Pancreas (tissue), 10 donors: Measurements from ENCODE around the gene ZNF33A. TPM values are rescaled to one million over a fixed set of nuclear protein-coding genes. Genes with fewer than 3 reads are reported as not detected.

Source experiments
- ATAC-seq, 4 donors: fragments of 200-7000 bp; cut with Tn5 transposase; one replicate each; pipeline versions ENCODE4 v1.8.0 to v1.9.1; 2020; ENCODE audit warnings: mild to moderate bottlenecking in 4 of 4, moderate library complexity in 4 of 4
- DNase-seq, 6 donors: peaks; one replicate each; pipeline ENCODE4 v3.0.0-alpha.2; 2020
- FAIRE-seq: peaks from 2 replicates; lab custom pipeline; 2012; peaks lifted over from hg19 to GRCh38; lab: Jason Lieb, UNC
- H3K27ac ChIP-seq, 4 donors: fragments of 200-600 bp; sonication (generic); 1 replicate in 3 of 4; 2 replicates in 1 of 4; pipeline versions ENCODE4 v1.5.0 to v1.8.0; 2020
- H3K27me3 ChIP-seq, 4 donors: fragments of 200-600 bp; one replicate each; pipeline ENCODE4 v1.8.0; 2021
- H3K36me3 ChIP-seq, 3 donors: fragments of 200-600 bp; sonication (generic) in 1 of 3; one replicate each; pipeline versions ENCODE4 v1.5.0 to v1.8.0; 2020 to 2021
- H3K4me1 ChIP-seq, 3 donors: fragments of 200-600 bp; one replicate each; pipeline ENCODE4 v1.8.0; 2021
- H3K4me3 ChIP-seq, 4 donors: fragments of 200-600 bp; sonication (generic) in 2 of 4; one replicate each; pipeline versions ENCODE4 v1.5.0 to v1.8.0; 2020 to 2021
- H3K9me3 ChIP-seq, 4 donors: fragments of 200-600 bp; one replicate each; pipeline ENCODE4 v1.8.0; 2021
- CTCF ChIP-seq, 4 donors: fragments of 200-600 bp; sonication (generic) in 3 of 4; IDR thresholded peaks; one replicate each; pipeline versions ENCODE4 v1.5.0 to v1.8.0; 2021; ENCODE audit warnings: antibody characterized with exemption in 4 of 4
- WGBS, 2 donors: extraction: QIAGEN DNeasy Blood & Tissue Kit; methylation state at CpG; one replicate each; pipeline ENCODE4 v1.1.7; 2013; 5-methylcytosine and 5-hydroxymethylcytosine counted together
- intact Hi-C, 3 donors: fragments of 100-400 bp; cut with DNase I; formaldehyde crosslinking; loops; one replicate each; pipeline versions ENCODE4 v1.11.1 to v1.14.2; 2022
- polyA plus RNA-seq, 2 donors: library from polyadenylated mRNA; stranded (reverse); fragments of 200-250 nt; gene quantifications; one replicate each; pipeline ENCODE4 v1.2.3, GENCODE V29; 2013
- total RNA-seq, 6 donors: library from RNA; stranded (reverse); fragmentation: NEBNext Ultra II Directional in 4 of 6; extraction: Animal tissue kit (Norgen Biotek cat#: 25700) in 4 of 6; gene quantifications; one replicate each; pipeline versions ENCODE4 v1.2.1 to v1.2.4, GENCODE V29; 2021 to 2023
- donor health status: healthy with polysubstance abuse.
- donor health status: DM: no; HTN: no; CAD: no; lungs with moderate emphysema.
- donor health status: DM: no; HTN: no; CAD: no.
- donor health status: control.
- donor health status: control.
- donor health status: Bipolar disorder and iron deficiency.
- donor health status: DM: yes; HTN: yes; CAD: no.
- donor health status: DM: no; HTN: no; CAD: no.
- donor health status: DM: no; HTN: no; CAD: no.
- donor health status: DM: yes; HTN: yes; CAD: no.

The ZNF33A gene
- total and polyA plus RNA-seq, 8 donors: 9.7 to 32.1 (median 19.0) TPM

GRCh38 chr10:38043516-38043915, 33.0 kb downstream of the ZNF33A start:
- FAIRE-seq (no peak), ATAC-seq (no peak), DNase-seq (no peak)
- Histone ChIP-seq H3K4me3 (no peak overlapping the region), H3K27ac (no peak overlapping the region), H3K4me1 (no peaks in the 10 kb centered on the region), H3K27me3 (no peaks in the 10 kb centered on the region), H3K36me3 (peaks cover 0 to 27% (median 0%) of the 10 kb centered on the region in 3 donors), H3K9me3 (no peaks in the 10 kb centered on the region)
- TF ChIP-seq CTCF (IDR thresholded peaks at IDR 0.05): no peak
- intact Hi-C loops: no loop called here
- WGBS, 2 donors: 98 to 100% methylated on average over 2 of the region's 2 CpGs

- intact Hi-C loops: no loop called here
- Histone ChIP-seq H3K27ac (no peak overlapping the region), H3K36me3 (peaks cover 0 to 27% (median 0%) of the 10 kb centered on the region in 3 donors), H3K4me1 (no peaks in the 10 kb centered on the region), H3K27me3 (no peaks in the 10 kb centered on the region), H3K4me3 (no peak overlapping the region), H3K9me3 (no peaks in the 10 kb centered on the region)
- FAIRE-seq (no peak), DNase-seq (no peak), ATAC-seq (no peak)
- no peak for TF ChIP-seq CTCF (IDR thresholded peaks at IDR 0.05)
- WGBS, 2 donors: 50 to 98% methylated on average over 2 of the region's 2 CpGs
Measured at GRCh38 chr10:38045129-38045528, 34.7 kb downstream of the ZNF33A start.

GRCh38 chr10:38047666-38048065, 37.2 kb downstream of the ZNF33A start:
- FAIRE-seq (no peak), ATAC-seq (no peak), DNase-seq (no peak)
- Histone ChIP-seq H3K4me1 (no peaks in the 10 kb centered on the region), H3K4me3 (no peak overlapping the region), H3K9me3 (no peaks in the 10 kb centered on the region), H3K27me3 (no peaks in the 10 kb centered on the region), H3K36me3 (peaks cover 0 to 28% (median 0%) of the 10 kb centered on the region in 3 donors), H3K27ac (no peak overlapping the region)
- intact Hi-C loops: no loop called here
- WGBS, 2 donors: 96 to 97% methylated on average over 1 of the region's 1 CpG
- TF ChIP-seq CTCF (IDR thresholded peaks at IDR 0.05): no peak

- no peak for FAIRE-seq
- H3K9me3 ChIP-seq: peaks cover 0 to 4% (median 0%) of the 10 kb centered on the region in 4 donors
Measured at GRCh38 chr10:38050212-38050611, 39.7 kb downstream of the ZNF33A start.

More at GRCh38 chr10:38050212-38050611, 39.7 kb downstream of the ZNF33A start:
- TF ChIP-seq CTCF (IDR thresholded peaks at IDR 0.05): no peak
- WGBS, 2 donors: 93 to 98% methylated on average over 1 of the region's 1 CpG
- Histone ChIP-seq H3K27me3 (no peaks in the 10 kb centered on the region), H3K36me3 (peaks cover 5 to 32% (median 10%) of the 10 kb centered on the region in 3 donors), H3K4me1 (no peaks in the 10 kb centered on the region), H3K4me3 (no peak overlapping the region), H3K27ac (no peak overlapping the region)
- DNase-seq (no peak), ATAC-seq (no peak)
- intact Hi-C loops: no loop called here
